Stimulated activated CD4-positive, alpha-beta T cell treated with anti-CD3 and anti-CD28 coated beads, Interleukin-15, amount 100 ng/mL, for 48 hours (primary cell): ENCODE measurements around the gene CDHR1.

Source experiments
- DNase-seq, 2 donors: peaks; one replicate each; pipeline ENCODE4 v3.0.0-alpha.2; 2020; ENCODE audit warnings: low read depth in 2 of 2

The CDHR1 gene

GRCh38 chr10:84230359-84230758, 36.0 kb downstream of the CDHR1 start:
- DNase-seq: no peak

- no peak for DNase-seq
These were observed 38.0 kb downstream of the CDHR1 start for GRCh38 chr10:84232376-84232775.

- no peak for DNase-seq
These were observed 39.6 kb downstream of the CDHR1 start for GRCh38 chr10:84233940-84234339.

- no peak for DNase-seq
These were observed 40.1 kb downstream of the CDHR1 start for GRCh38 chr10:84234479-84234878.

GRCh38 chr10:84235096-84235495, 40.8 kb downstream of the CDHR1 start:
- no peak for DNase-seq

- no peak for DNase-seq
These were observed 42.5 kb downstream of the CDHR1 start for GRCh38 chr10:84236807-84237198.

- DNase-seq: no peak
These were observed 43.1 kb downstream of the CDHR1 start for GRCh38 chr10:84237199-84238051.

- no peak for DNase-seq
These were observed 44.6 kb downstream of the CDHR1 start for GRCh38 chr10:84238909-84239308.

- no peak for DNase-seq
These were observed 47.0 kb downstream of the CDHR1 start, which contains the start of gene LRIT1 for GRCh38 chr10:84241185-84241790. LRIT1 (minus strand) TSS chr10:84241546; CDS start chr10:84241439, 107 bp downstream.

- DNase-seq: no peak
These were observed 49.4 kb downstream of the CDHR1 start for GRCh38 chr10:84243759-84244158.

- DNase-seq: no peak
These were observed 50.4 kb downstream of the CDHR1 start, which contains the start of gene RGR for GRCh38 chr10:84244651-84245270. RGR (plus strand) TSS chr10:84245053; CDS start chr10:84245091, 38 bp downstream.

GRCh38 chr10:84247496-84247895, 53.2 kb downstream of the CDHR1 start:
- DNase-seq: no peak

- no peak for DNase-seq
These were observed 54.5 kb downstream of the CDHR1 start for GRCh38 chr10:84248794-84249193.

- no peak for DNase-seq
These were observed 60.5 kb downstream of the CDHR1 start for GRCh38 chr10:84254552-84255478.

- DNase-seq: peak; percentile 32 to 61
These were observed 62.4 kb downstream of the CDHR1 start for GRCh38 chr10:84256510-84257342.

- no peak for DNase-seq
These were observed 63.1 kb downstream of the CDHR1 start for GRCh38 chr10:84257343-84258020.

GRCh38 chr10:84258034-84258695, 63.8 kb downstream of the CDHR1 start:
- DNase-seq: no peak

- no peak for DNase-seq
These were observed 67.0 kb downstream of the CDHR1 start for GRCh38 chr10:84261236-84261915.
